K562 (cell line): Measurements from ENCODE around the gene KCNC3. TPM values are rescaled to one million over a fixed set of nuclear protein-coding genes. Genes with fewer than 3 reads are reported as not detected.

ENCODE experiments used
- BCL6 ChIP-seq: fragments of 250-450 bp; sonication (Bioruptor Pico); IDR thresholded peaks from 2 replicates; pipeline ENCODE4 v1.4.0; 2020
- CXXC5 ChIP-seq: fragments of 250-450 bp; sonication (Bioruptor Pico); IDR thresholded peaks from 2 replicates; pipeline ENCODE4 v1.8.0; 2022; ENCODE audit warnings: inconsistent platforms, mild to moderate bottlenecking, moderate library complexity
- FOS ChIP-seq: IDR thresholded peaks from 3 replicates; pipeline ENCODE4 v1.6.1; 2011; ENCODE audit not compliant: insufficient read length; ENCODE audit errors: extremely low read depth
- HLTF ChIP-seq: fragments of 450-650 bp; IDR thresholded peaks from 2 replicates; pipeline ENCODE4 v1.6.1; 2016
- HMBOX1 ChIP-seq: sonication (generic); IDR thresholded peaks from 2 replicates; pipeline ENCODE4 v1.6.1; 2016
- HMG20B ChIP-seq: fragments of 250-450 bp; sonication (Bioruptor Pico); IDR thresholded peaks from 2 replicates; pipeline ENCODE4 v1.5.0; 2021; ENCODE audit warnings: mild to moderate bottlenecking
- POLR2A ChIP-seq: fragments of 450-650 bp; conservative IDR thresholded peaks from 2 replicates; pipeline ENCODE4 v1.6.1; 2016
- PRMT5 ChIP-seq: sonication (generic); formaldehyde crosslinking; IDR thresholded peaks from 2 replicates; pipeline ENCODE4 v1.5.0; 2020; ENCODE audit warnings: missing genetic modification reagents
- RUNX1 ChIP-seq: sonication (generic); IDR thresholded peaks from 2 replicates; pipeline ENCODE4 v1.6.1; 2016; ENCODE audit warnings: antibody characterized with exemption, low read depth
- SIRT6 ChIP-seq: IDR thresholded peaks from one replicate; pipeline ENCODE4 v1.6.1; 2012; ENCODE audit warnings: low read depth, mild to moderate bottlenecking, control low read depth, inconsistent platforms, low read length, moderate library complexity
- ZBTB43 ChIP-seq: sonication (generic); formaldehyde crosslinking; IDR thresholded peaks from 2 replicates; pipeline ENCODE4 v1.8.0; 2023; ENCODE audit warnings: mild to moderate bottlenecking, missing genetic modification reagents
- ZNF23 ChIP-seq: fragments of 250-450 bp; sonication (Bioruptor Pico); IDR thresholded peaks from 2 replicates; pipeline ENCODE4 v1.4.0; 2020; ENCODE audit warnings: mild to moderate bottlenecking
- ZNF79 ChIP-seq: fragments of 250-450 bp; sonication (Bioruptor Pico); IDR thresholded peaks from 2 replicates; pipeline ENCODE4 v1.4.0; 2020; ENCODE audit warnings: low read depth, mild to moderate bottlenecking, moderate library complexity
- polyA plus RNA-seq, 8 experiments: library from polyadenylated mRNA; depleted of rRNA in 4 of 8; stranded (reverse) in 5 of 8; unstranded in 3 of 8; fragments of >200 nt; fragmentation: Nextera tagmentation in 2 of 8; fragmentation: Illumina TruSeq in 1 of 8; extraction: Ambion mirVana in 2 of 8; extraction: Trizol in 1 of 8; gene quantifications; 2 replicates each; pipeline versions ENCODE4 v1.2.1 to v1.2.3, GENCODE V29; 2011 to 2014; ENCODE audit warnings: inconsistent platforms in 1 of 8, missing spikeins in 1 of 8
- total RNA-seq, 7 experiments: library from RNA; depleted of rRNA in 6 of 7; stranded (reverse); fragments of >200 nt in 6 of 7; fragmentation: Illumina TruSeq in 2 of 7; extraction: Trizol in 2 of 7; gene quantifications; 2 replicates each; pipeline versions ENCODE4 v1.2.1 to v1.2.3, GENCODE V29; 2011 to 2021; ENCODE audit warnings: low replicate concordance in 1 of 7
- TF ChIP-seq, protein P1 (sequence below): sonication (generic); formaldehyde crosslinking; IDR thresholded peaks from 2 replicates; pipeline ENCODE4 v1.8.0; 2022; ENCODE audit warnings: missing genetic modification reagents, mild to moderate bottlenecking, borderline replicate concordance
- TF ChIP-seq, protein P2 (sequence below): fragments of 250-450 bp; sonication (Bioruptor Pico); IDR thresholded peaks from 2 replicates; pipeline ENCODE4 v1.5.0; 2020; ENCODE audit warnings: mild to moderate bottlenecking, borderline replicate concordance

KCNC3 gene
- total and polyA plus RNA-seq, 9 of the 15 experiments (the other 6 are each of a cell fraction or from before 2014, with no cell fraction given) = 0.03 to 26.2 (median 2.0) TPM

DNA sequence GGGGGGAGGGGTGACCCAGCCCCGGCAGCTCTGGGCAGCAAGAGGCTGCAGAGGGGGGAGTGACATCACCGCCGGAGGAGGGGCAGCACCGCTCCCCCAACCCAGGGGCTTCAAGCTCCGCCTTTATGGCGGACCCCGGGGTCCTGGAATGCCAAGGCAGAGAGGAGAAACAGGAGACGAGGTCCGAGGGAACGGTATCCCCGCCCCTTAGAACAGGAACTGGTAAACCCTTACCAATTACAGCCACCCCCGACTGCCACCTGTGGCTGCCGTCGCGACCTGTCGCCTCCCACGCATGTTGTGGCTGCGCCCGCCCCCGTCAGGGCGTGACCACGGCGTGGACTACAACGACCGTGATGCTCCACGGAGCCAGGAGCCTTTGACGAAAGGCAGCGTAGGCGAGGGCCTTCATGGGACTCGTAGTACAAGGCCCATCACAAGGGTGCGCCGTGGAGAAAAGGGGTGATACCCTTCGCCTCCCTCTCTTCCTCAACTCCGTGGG is 4.1 kb upstream of the KCNC3 start (continued):
- TF ChIP-seq SIRT6 (no peak), POLR2A (no peak), ZNF23 (CRISPR knock-in tag) (no peak), BCL6 (CRISPR knock-in tag) (no peak), HLTF (no peak), RUNX1 (peak; percentile 58; the same call in 1 of the 2 replicates), PRMT5 (no peak), HMBOX1 (peak; percentile 39; the same call in 1 of the 2 replicates), HMG20B (CRISPR knock-in tag) (no peak), ZNF79 (no peak), FOS (no peak), ZBTB43 (CRISPR knock-in tag) (no peak), CXXC5 (CRISPR knock-in tag) (peak; percentile 55)
- TF ChIP-seq, protein P1, sequence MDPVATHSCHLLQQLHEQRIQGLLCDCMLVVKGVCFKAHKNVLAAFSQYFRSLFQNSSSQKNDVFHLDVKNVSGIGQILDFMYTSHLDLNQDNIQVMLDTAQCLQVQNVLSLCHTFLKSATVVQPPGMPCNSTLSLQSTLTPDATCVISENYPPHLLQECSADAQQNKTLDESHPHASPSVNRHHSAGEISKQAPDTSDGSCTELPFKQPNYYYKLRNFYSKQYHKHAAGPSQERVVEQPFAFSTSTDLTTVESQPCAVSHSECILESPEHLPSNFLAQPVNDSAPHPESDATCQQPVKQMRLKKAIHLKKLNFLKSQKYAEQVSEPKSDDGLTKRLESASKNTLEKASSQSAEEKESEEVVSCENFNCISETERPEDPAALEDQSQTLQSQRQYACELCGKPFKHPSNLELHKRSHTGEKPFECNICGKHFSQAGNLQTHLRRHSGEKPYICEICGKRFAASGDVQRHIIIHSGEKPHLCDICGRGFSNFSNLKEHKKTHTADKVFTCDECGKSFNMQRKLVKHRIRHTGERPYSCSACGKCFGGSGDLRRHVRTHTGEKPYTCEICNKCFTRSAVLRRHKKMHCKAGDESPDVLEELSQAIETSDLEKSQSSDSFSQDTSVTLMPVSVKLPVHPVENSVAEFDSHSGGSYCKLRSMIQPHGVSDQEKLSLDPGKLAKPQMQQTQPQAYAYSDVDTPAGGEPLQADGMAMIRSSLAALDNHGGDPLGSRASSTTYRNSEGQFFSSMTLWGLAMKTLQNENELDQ (CRISPR knock-in tag) = no peak
- TF ChIP-seq, protein P2, sequence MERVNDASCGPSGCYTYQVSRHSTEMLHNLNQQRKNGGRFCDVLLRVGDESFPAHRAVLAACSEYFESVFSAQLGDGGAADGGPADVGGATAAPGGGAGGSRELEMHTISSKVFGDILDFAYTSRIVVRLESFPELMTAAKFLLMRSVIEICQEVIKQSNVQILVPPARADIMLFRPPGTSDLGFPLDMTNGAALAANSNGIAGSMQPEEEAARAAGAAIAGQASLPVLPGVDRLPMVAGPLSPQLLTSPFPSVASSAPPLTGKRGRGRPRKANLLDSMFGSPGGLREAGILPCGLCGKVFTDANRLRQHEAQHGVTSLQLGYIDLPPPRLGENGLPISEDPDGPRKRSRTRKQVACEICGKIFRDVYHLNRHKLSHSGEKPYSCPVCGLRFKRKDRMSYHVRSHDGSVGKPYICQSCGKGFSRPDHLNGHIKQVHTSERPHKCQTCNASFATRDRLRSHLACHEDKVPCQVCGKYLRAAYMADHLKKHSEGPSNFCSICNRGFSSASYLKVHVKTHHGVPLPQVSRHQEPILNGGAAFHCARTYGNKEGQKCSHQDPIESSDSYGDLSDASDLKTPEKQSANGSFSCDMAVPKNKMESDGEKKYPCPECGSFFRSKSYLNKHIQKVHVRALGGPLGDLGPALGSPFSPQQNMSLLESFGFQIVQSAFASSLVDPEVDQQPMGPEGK = no peak
